ENCODE results near the gene C19orf12. TPM values are rescaled to one million over a fixed set of nuclear protein-coding genes. Genes with fewer than 3 reads are reported as not detected.

Gene C19orf12
- total and polyA plus RNA-seq, 2 donors (not counting 1 experiment from before 2014, with no cell fraction given) = 25.4 to 26.8 TPM

DNA sequence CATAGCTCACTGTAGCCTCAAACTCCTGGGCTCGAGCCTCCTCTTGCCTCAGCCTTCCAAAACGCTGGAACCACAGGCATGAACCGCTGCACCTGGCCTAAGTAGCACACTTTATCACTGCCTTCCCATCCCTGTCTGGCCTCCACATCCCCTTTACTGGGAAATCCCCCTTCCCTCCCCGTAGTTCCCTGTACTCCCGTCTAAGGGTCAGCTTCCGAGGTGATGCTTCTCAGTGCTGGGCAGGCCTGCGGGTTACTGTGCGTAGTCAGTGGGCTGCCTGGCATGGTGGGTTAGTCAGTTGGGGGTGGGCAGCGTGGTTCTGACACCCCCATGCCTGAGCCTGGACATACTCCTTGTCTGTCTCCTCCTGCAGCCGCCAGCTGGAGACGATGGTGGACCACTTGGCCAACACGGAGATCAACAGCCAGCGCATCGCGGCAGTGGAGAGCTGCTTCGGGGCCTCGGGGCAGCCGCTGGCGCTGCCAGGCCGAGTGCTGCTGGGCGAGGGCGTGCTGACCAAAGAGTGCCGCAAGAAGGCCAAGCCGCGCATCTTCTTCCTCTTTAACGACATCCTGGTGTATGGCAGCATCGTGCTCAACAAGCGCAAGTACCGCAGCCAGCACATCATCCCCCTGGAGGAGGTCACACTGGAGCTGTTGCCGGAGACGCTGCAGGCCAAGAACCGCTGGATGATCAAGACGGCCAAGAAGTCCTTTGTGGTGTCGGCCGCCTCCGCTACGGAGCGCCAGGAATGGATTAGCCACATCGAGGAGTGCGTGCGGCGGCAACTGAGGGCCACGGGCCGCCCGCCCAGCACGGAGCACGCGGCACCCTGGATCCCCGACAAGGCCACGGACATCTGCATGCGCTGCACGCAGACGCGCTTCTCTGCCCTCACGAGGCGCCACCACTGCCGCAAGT lies 41.4 kb downstream of the C19orf12 start:
- DNase-seq (ENCODE audit: low read depth in 2 of 2) = no peak
- Histone ChIP-seq H3K4me1 (ENCODE audit: control insufficient read depth, extremely low read depth, insufficient read depth, low read length) (peaks cover 7% of the 10 kb centered on the region), H3K79me2 (ENCODE audit: control insufficient read depth, insufficient read depth, low read length) (peaks cover 40% of the 10 kb centered on the region), H3K9ac (ENCODE audit: insufficient read depth, low read length) (no peak overlapping the region), H4K20me1 (ENCODE audit: control insufficient read depth, extremely low read depth, insufficient read depth, low read length) (peaks cover 2% of the 10 kb centered on the region), H3K4me2 (ENCODE audit: extremely low read depth, insufficient read depth, low read length) (no peak overlapping the region), H3K27ac (ENCODE audit: insufficient read depth, low read length) (no peak overlapping the region), H3K9me3 (ENCODE audit: control insufficient read depth, insufficient read depth, low read depth, low read length) (no peaks in the 10 kb centered on the region), H3K36me3 (ENCODE audit: control insufficient read depth, insufficient read depth, low read length) (peaks cover 23% of the 10 kb centered on the region), H3K4me3 (replicated peaks in 1 of 4; ENCODE audit: control extremely low read depth in 1 of 4, insufficient read depth in 1 of 4, low read depth in 3 of 4, low read length in 4 of 4) (no peak overlapping the region), H2AFZ (ENCODE audit: low read length) (no peak overlapping the region), H3K27me3 (ENCODE audit: control insufficient read depth, insufficient read depth, low read length) (no peaks in the 10 kb centered on the region)
- TF ChIP-seq CTCF (conservative IDR thresholded peaks at IDR 0.05 in 1 of 2, IDR thresholded peaks at IDR 0.05 in 1 of 2; ENCODE audit: low read depth in 1 of 2, low read length in 2 of 2) (no peak), EZH2 (IDR thresholded peaks at IDR 0.05; ENCODE audit: low read length, missing control alignments) (no peak)

DNA sequence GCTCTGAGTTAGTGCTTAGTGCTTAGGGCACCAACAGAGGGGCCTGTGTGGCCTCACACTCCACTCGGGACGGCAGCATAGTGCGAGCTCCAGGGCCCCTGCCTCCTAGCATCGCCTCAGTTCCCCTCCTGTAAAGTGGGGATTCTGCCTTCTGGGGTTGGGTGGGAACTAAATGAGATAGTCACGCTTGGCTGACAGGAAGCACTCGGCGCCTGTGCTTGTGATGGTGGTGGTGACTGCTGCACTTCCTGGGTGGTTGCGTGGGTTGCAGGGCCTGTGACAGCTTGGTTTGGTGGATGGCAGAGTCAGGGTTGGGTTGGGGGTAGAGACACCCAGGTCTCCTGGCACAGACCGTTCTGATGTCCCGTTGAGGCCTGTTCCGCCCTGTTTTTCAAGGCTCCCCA lies 42.1 kb downstream of the C19orf12 start:
- H3K9me3 ChIP-seq (ENCODE audit: control insufficient read depth, insufficient read depth, low read depth, low read length) = no peaks in the 10 kb centered on the region
- no peak overlapping the region for H3K4me2 ChIP-seq (ENCODE audit: extremely low read depth, insufficient read depth, low read length)
- peaks cover 46% of the 10 kb centered on the region for H3K79me2 ChIP-seq (ENCODE audit: control insufficient read depth, insufficient read depth, low read length)
- peaks cover 2% of the 10 kb centered on the region for H3K4me1 ChIP-seq (ENCODE audit: control insufficient read depth, extremely low read depth, insufficient read depth, low read length)
- no peak overlapping the region for H3K4me3 ChIP-seq (replicated peaks in 1 of 4; ENCODE audit: control extremely low read depth in 1 of 4, insufficient read depth in 1 of 4, low read depth in 3 of 4, low read length in 4 of 4)
- no peak overlapping the region for H3K27ac ChIP-seq (ENCODE audit: insufficient read depth, low read length)
- no peak overlapping the region for H3K9ac ChIP-seq (ENCODE audit: insufficient read depth, low read length)
- TF ChIP-seq CTCF (conservative IDR thresholded peaks at IDR 0.05 in 1 of 2, IDR thresholded peaks at IDR 0.05 in 1 of 2; ENCODE audit: low read depth in 1 of 2, low read length in 2 of 2) (no peak), EZH2 (IDR thresholded peaks at IDR 0.05; ENCODE audit: low read length, missing control alignments) (no peak)
- H2AFZ ChIP-seq (ENCODE audit: low read length) = no peak overlapping the region
- H4K20me1 ChIP-seq (ENCODE audit: control insufficient read depth, extremely low read depth, insufficient read depth, low read length) = peaks cover 2% of the 10 kb centered on the region
- DNase-seq (ENCODE audit: low read depth in 2 of 2) = no peak
- H3K27me3 ChIP-seq (ENCODE audit: control insufficient read depth, insufficient read depth, low read length) = no peaks in the 10 kb centered on the region
- peaks cover 21% of the 10 kb centered on the region for H3K36me3 ChIP-seq (ENCODE audit: control insufficient read depth, insufficient read depth, low read length)

GRCh38 chr19:29672319-29672932 lies 42.6 kb downstream of the C19orf12 start:
- no peak overlapping the region for H3K4me3 ChIP-seq (replicated peaks in 1 of 4; ENCODE audit: control extremely low read depth in 1 of 4, insufficient read depth in 1 of 4, low read depth in 3 of 4, low read length in 4 of 4)
- peaks cover 23% of the 10 kb centered on the region for H3K36me3 ChIP-seq (ENCODE audit: control insufficient read depth, insufficient read depth, low read length)
- no peak overlapping the region for H2AFZ ChIP-seq (ENCODE audit: low read length)
- no peak overlapping the region for H3K9ac ChIP-seq (ENCODE audit: insufficient read depth, low read length)
- no peak for TF ChIP-seq EZH2 (IDR thresholded peaks at IDR 0.05; ENCODE audit: low read length, missing control alignments)
- no peak for TF ChIP-seq CTCF (conservative IDR thresholded peaks at IDR 0.05 in 1 of 2, IDR thresholded peaks at IDR 0.05 in 1 of 2; ENCODE audit: low read depth in 1 of 2, low read length in 2 of 2)
- peaks cover 51% of the 10 kb centered on the region for H3K79me2 ChIP-seq (ENCODE audit: control insufficient read depth, insufficient read depth, low read length)
- H4K20me1 ChIP-seq (ENCODE audit: control insufficient read depth, extremely low read depth, insufficient read depth, low read length) = peaks cover 2% of the 10 kb centered on the region
- H3K4me1 ChIP-seq (ENCODE audit: control insufficient read depth, extremely low read depth, insufficient read depth, low read length) = peaks cover 7% of the 10 kb centered on the region
- no peak overlapping the region for H3K27ac ChIP-seq (ENCODE audit: insufficient read depth, low read length)
- H3K9me3 ChIP-seq (ENCODE audit: control insufficient read depth, insufficient read depth, low read depth, low read length) = no peaks in the 10 kb centered on the region
- no peak overlapping the region for H3K4me2 ChIP-seq (ENCODE audit: extremely low read depth, insufficient read depth, low read length)
- H3K27me3 ChIP-seq (ENCODE audit: control insufficient read depth, insufficient read depth, low read length) = no peaks in the 10 kb centered on the region
- no peak for DNase-seq (ENCODE audit: low read depth in 2 of 2)
